ENCODE measurements around the gene WDR43. TPM values are rescaled to one million over a fixed set of nuclear protein-coding genes. Genes with fewer than 3 reads are reported as not detected.

Gene WDR43
- total and polyA plus RNA-seq, 9 of the 15 experiments (the other 6 are each of a cell fraction or from before 2014, with no cell fraction given): 34.6 to 197 (median 105) TPM

GRCh38 chr2:28894470-28895188 lies at the start of gene WDR43 (continued):
- 0 out of 2 replicates have a peak, but pooled peaks have one; percentile 32 for TF ChIP-seq ZNF592 (IDR thresholded peaks at IDR 0.05)
- TF ChIP-seq ETV1 (tag; conservative IDR thresholded peaks at IDR 0.05; ENCODE audit: low read depth): peak; percentile 56; the same call in 1 of the 2 replicates
- TF ChIP-seq ZBTB2 (IDR thresholded peaks at IDR 0.05): peak; percentile 89
- TF ChIP-seq DNMT1 (IDR thresholded peaks at IDR 0.05): no peak
- no peak for TF ChIP-seq ZNF707 (CRISPR knock-in tag; conservative IDR thresholded peaks at IDR 0.05)
- no peak for TF ChIP-seq ZNF785 (CRISPR knock-in tag; IDR thresholded peaks at IDR 0.05)
- TF ChIP-seq ZNF224 (CRISPR knock-in tag; IDR thresholded peaks at IDR 0.05): no peak
- TF ChIP-seq NFE2L1 (tag; IDR thresholded peaks at IDR 0.05; ENCODE audit: borderline replicate concordance, low read depth): no peak
- TF ChIP-seq ILK (tag; IDR thresholded peaks at IDR 0.05; ENCODE audit: borderline replicate concordance, low read depth): no peak
- TF ChIP-seq SMC3 (conservative IDR thresholded peaks at IDR 0.05; ENCODE audit: insufficient read depth, low read depth, low read length): no peak
- TF ChIP-seq CBFA2T2 (conservative IDR thresholded peaks at IDR 0.05): 0 out of 2 replicates have a peak, but pooled peaks have one; percentile 8
- no peak for TF ChIP-seq POLR3G (IDR thresholded peaks at IDR 0.05; ENCODE audit: extremely low read depth, insufficient read length, insufficient replicate concordance)
- TF ChIP-seq POLR2AphosphoS2 (IDR thresholded peaks at IDR 0.05; ENCODE audit: low read length): no peak
- TF ChIP-seq SRSF3 (IDR thresholded peaks at IDR 0.05; ENCODE audit: insufficient read depth, low read length): 0 out of 2 replicates have a peak, but pooled peaks have one; percentile 69
- no peak for TF ChIP-seq DDX20 (tag; IDR thresholded peaks at IDR 0.05; ENCODE audit: low read depth)
- peak; percentile 71; the same call in 1 of the 2 replicates for TF ChIP-seq ARID3A (IDR thresholded peaks at IDR 0.05; ENCODE audit: borderline replicate concordance, low read depth, low read length)
- no peak; the same call in 1 of the 2 replicates for TF ChIP-seq ATF7 (IDR thresholded peaks at IDR 0.05)
- peak; percentile 79; the same call in 1 of the 2 replicates for TF ChIP-seq ELF2 (CRISPR knock-in tag; IDR thresholded peaks at IDR 0.05)
- no peak for TF ChIP-seq BMI1 (IDR thresholded peaks at IDR 0.05; ENCODE audit: low read length)
- TF ChIP-seq DMBX1 (CRISPR knock-in tag; IDR thresholded peaks at IDR 0.05; ENCODE audit: borderline replicate concordance): no peak
- no peak for TF ChIP-seq NFIC (IDR thresholded peaks at IDR 0.05)
- no peak for TF ChIP-seq NFE2 (IDR thresholded peaks at IDR 0.05; ENCODE audit: low read depth)
